ENCODE data around the gene GALNT17. TPM values are rescaled to one million over a fixed set of nuclear protein-coding genes. Genes with fewer than 3 reads are reported as not detected.
"Not testable (repeated sequence)": the region's sequence is repeated elsewhere in the genome, so short reads cannot be mapped to it uniquely, and the experiment has no call there.

The GALNT17 gene
- total RNA-seq, 2 experiments from 2014 or later: not detected

DNA sequence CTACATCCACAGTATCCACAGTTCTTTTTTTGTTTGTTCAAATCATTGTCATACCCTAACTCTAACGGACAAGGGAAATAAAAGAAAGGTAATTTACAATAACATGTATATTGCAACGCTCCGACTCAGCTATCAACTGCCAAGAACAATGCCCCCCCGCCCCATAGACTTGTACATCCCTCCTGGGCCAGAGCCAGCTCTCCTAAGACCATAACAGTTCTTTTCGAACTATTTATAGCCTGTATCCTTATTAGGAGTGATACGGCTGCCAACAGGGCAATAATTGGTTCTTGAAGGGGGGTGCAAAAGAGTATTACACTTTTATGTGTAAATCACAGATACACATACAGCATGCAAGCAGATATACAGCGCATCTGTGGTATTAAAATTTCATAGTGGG, 495.7 kb downstream of the GALNT17 start:
- POLR2A ChIA-PET: no interaction called here
- peaks cover 2% of the 10 kb centered on the region for H3K9me3 Mint-ChIP-seq
- Histone ChIP-seq H3K27ac (ENCODE audit: low read depth in 1 of 2, low read length in 2 of 2) (no peak overlapping the region), H3K4me1 (ENCODE audit: insufficient read depth, low read length) (no peaks in the 10 kb centered on the region), H3K9me3 (ENCODE audit: control insufficient read depth in 1 of 2, insufficient read depth in 1 of 2, low read length in 2 of 2) (peaks cover 0 to 11% of the 10 kb centered on the region in 2 experiments), H3K4me3 (ENCODE audit: low read length) (no peak overlapping the region), H3K27me3 (ENCODE audit: control insufficient read depth in 1 of 2, insufficient read depth in 2 of 2, low read length in 2 of 2) (no peaks in the 10 kb centered on the region), H3K36me3 (ENCODE audit: insufficient read depth, low read length) (no peaks in the 10 kb centered on the region)
- H3K27me3 Mint-ChIP-seq: no peaks in the 10 kb centered on the region
- intact Hi-C loops (cut with DNase I, micrococcal nuclease): no loop called here
- TF ChIP-seq, protein P1, sequence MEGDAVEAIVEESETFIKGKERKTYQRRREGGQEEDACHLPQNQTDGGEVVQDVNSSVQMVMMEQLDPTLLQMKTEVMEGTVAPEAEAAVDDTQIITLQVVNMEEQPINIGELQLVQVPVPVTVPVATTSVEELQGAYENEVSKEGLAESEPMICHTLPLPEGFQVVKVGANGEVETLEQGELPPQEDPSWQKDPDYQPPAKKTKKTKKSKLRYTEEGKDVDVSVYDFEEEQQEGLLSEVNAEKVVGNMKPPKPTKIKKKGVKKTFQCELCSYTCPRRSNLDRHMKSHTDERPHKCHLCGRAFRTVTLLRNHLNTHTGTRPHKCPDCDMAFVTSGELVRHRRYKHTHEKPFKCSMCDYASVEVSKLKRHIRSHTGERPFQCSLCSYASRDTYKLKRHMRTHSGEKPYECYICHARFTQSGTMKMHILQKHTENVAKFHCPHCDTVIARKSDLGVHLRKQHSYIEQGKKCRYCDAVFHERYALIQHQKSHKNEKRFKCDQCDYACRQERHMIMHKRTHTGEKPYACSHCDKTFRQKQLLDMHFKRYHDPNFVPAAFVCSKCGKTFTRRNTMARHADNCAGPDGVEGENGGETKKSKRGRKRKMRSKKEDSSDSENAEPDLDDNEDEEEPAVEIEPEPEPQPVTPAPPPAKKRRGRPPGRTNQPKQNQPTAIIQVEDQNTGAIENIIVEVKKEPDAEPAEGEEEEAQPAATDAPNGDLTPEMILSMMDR (IDR thresholded peaks at IDR 0.05): no peak
- CTCF ChIA-PET: no interaction called here
- DNase-seq: no peak
- no peaks in the 10 kb centered on the region for H3K36me3 Mint-ChIP-seq (ENCODE audit: low read depth)
- ATAC-seq (ENCODE audit: poor library complexity): no peak
- no peak overlapping the region for H3K27ac Mint-ChIP-seq
- H3K4me1 Mint-ChIP-seq (ENCODE audit: low read depth): no peaks in the 10 kb centered on the region
- H3K4me3 Mint-ChIP-seq: no peak overlapping the region

DNA sequence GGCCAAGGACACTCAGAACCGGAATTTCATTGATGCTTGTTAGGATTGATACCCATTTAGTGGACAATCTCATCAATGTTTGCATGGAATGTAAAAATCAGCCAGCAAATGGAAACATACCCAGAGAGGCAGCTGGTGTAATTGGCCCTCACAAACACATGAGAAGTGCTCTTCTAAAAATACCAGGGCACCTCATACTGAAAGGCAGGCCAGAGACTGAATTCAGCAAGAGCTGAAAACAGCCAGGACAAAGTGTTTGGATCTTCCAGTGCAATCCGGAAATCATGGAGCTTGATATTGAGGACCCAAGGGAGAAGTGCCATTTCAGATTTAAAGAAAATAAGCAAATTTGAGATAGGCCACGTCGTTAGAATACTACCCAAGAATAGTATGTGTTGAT, 498.6 kb downstream of the GALNT17 start:
- Histone ChIP-seq H3K27ac (ENCODE audit: low read depth in 1 of 2, low read length in 2 of 2) (no peak overlapping the region), H3K4me3 (ENCODE audit: low read length) (no peak overlapping the region), H3K9me3 (ENCODE audit: control insufficient read depth in 1 of 2, insufficient read depth in 1 of 2, low read length in 2 of 2) (peaks cover 0 to 16% of the 10 kb centered on the region in 2 experiments), H3K27me3 (ENCODE audit: control insufficient read depth in 1 of 2, insufficient read depth in 2 of 2, low read length in 2 of 2) (no peaks in the 10 kb centered on the region), H3K36me3 (ENCODE audit: insufficient read depth, low read length) (no peaks in the 10 kb centered on the region), H3K4me1 (ENCODE audit: insufficient read depth, low read length) (no peaks in the 10 kb centered on the region)
- Mint-ChIP-seq H3K36me3 (ENCODE audit: low read depth) (no peaks in the 10 kb centered on the region), H3K4me1 (ENCODE audit: low read depth) (no peaks in the 10 kb centered on the region), H3K27me3 (no peaks in the 10 kb centered on the region), H3K9me3 (peaks cover 2% of the 10 kb centered on the region), H3K4me3 (no peak overlapping the region), H3K27ac (no peak overlapping the region)
- intact Hi-C loops (cut with DNase I, micrococcal nuclease): no loop called here
- ATAC-seq (ENCODE audit: poor library complexity) (no peak), DNase-seq (no peak)
- POLR2A ChIA-PET: no interaction called here
- CTCF ChIA-PET: no interaction called here
- TF ChIP-seq, protein P1 (IDR thresholded peaks at IDR 0.05): no peak

DNA sequence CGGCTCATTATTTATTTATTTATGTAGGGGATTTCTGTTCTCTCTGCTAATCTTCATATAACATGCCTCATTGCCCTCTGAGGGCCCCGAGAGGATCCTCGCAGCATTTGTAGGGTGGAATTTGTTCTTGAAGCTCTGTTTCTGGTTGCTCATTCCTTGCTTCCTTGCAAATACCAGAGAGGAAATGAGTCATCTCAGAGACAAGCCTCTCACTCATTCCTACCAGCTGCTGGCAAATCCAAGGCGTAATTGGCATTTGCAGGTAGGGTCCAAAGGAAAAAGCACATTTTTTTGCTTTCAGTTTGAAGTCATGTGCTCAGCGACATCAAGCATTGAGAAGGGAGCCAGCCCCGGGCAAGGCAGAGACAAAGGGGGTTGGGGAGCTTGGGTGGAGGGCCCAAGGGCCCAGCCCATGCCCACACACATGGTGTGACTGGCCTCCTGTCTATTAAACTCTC, 501.6 kb downstream of the GALNT17 start:
- DNase-seq (no peak), ATAC-seq (ENCODE audit: poor library complexity) (no peak)
- H3K9me3 Mint-ChIP-seq: peaks cover 2% of the 10 kb centered on the region
- Histone ChIP-seq H3K27ac (ENCODE audit: low read depth in 1 of 2, low read length in 2 of 2) (no peak overlapping the region), H3K27me3 (ENCODE audit: control insufficient read depth in 1 of 2, insufficient read depth in 2 of 2, low read length in 2 of 2) (no peaks in the 10 kb centered on the region), H3K4me1 (ENCODE audit: insufficient read depth, low read length) (no peaks in the 10 kb centered on the region), H3K4me3 (ENCODE audit: low read length) (no peak overlapping the region), H3K9me3 (ENCODE audit: control insufficient read depth in 1 of 2, insufficient read depth in 1 of 2, low read length in 2 of 2) (peaks cover 0 to 13% of the 10 kb centered on the region in 2 experiments), H3K36me3 (ENCODE audit: insufficient read depth, low read length) (no peaks in the 10 kb centered on the region)
- H3K27ac Mint-ChIP-seq: no peak overlapping the region
- intact Hi-C loops (cut with DNase I, micrococcal nuclease): no loop called here
- H3K27me3 Mint-ChIP-seq: no peaks in the 10 kb centered on the region
- ChIA-PET CTCF (no interaction called here), POLR2A (no interaction called here)
- no peak overlapping the region for H3K4me3 Mint-ChIP-seq
- H3K36me3 Mint-ChIP-seq (ENCODE audit: low read depth): no peaks in the 10 kb centered on the region
- H3K4me1 Mint-ChIP-seq (ENCODE audit: low read depth): no peaks in the 10 kb centered on the region
- TF ChIP-seq, protein P1 (IDR thresholded peaks at IDR 0.05): no peak

DNA sequence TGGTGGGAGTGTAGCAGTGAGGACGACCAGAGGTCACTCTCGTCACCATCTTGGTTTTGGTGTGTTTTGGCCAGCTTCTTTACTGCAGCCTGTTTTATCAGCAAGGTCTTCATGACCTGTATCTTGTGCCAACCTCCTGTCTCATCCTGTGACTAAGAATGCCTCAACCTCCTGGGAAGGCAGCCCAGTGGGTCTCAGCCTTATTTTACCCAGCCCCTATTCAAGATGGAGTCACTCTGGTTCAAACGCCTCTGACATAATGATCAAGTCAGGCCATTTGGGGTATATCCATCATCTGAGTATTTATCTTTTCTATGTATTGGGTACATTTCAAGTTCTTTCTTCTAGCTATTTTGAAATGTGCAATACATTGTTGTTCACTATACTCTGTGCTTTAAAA, 503.9 kb downstream of the GALNT17 start:
- H3K4me3 Mint-ChIP-seq; ATAC-seq (ENCODE audit: poor library complexity); H3K27me3 ChIP-seq (ENCODE audit: control insufficient read depth in 1 of 2, insufficient read depth in 2 of 2, low read length in 2 of 2); H3K36me3 ChIP-seq (ENCODE audit: insufficient read depth, low read length); H3K4me1 ChIP-seq (ENCODE audit: insufficient read depth, low read length); H3K27ac Mint-ChIP-seq; POLR2A ChIA-PET; H3K27me3 Mint-ChIP-seq; H3K4me1 Mint-ChIP-seq (ENCODE audit: low read depth); CTCF ChIA-PET; H3K9me3 Mint-ChIP-seq; H3K36me3 Mint-ChIP-seq (ENCODE audit: low read depth); DNase-seq; H3K4me3 ChIP-seq (ENCODE audit: low read length); intact Hi-C loops (cut with DNase I, micrococcal nuclease); H3K27ac ChIP-seq (ENCODE audit: low read depth in 1 of 2, low read length in 2 of 2): not testable (repeated sequence)
- peaks cover 0 to 13% of the 10 kb centered on the region in 2 experiments for H3K9me3 ChIP-seq (ENCODE audit: control insufficient read depth in 1 of 2, insufficient read depth in 1 of 2, low read length in 2 of 2)
